Measurements from ENCODE around the gene PARVB. TPM values are rescaled to one million over a fixed set of nuclear protein-coding genes. Genes with fewer than 3 reads are reported as not detected.

The PARVB gene
- total and polyA plus RNA-seq, 9 of the 15 experiments (the other 6 are each of a cell fraction or from before 2014, with no cell fraction given): 1.1 to 59.2 (median 29.2) TPM

DNA sequence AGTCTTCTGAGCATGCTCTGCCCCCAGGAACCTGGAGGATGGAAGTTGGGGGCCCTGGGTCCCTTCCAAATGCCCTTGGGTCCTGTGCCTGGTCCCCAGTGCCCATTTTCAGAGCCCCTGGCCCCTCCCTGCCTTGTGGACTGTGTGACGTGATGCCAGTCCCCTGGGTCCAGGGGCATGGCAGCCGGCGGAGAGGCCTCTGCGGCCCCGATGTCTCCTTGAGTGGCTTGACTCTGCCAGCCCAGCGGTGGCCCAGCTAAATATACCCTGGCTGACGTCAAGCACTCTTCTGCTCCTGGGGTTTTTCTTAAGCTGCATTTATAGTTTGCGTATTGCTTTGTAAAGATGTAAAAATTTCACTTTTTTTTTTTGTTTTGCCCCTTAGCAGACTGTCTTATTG is 121.4 kb downstream of the PARVB start:
- Histone ChIP-seq H3K4me1 (replicated peaks in 1 of 2; ENCODE audit: control insufficient read depth in 2 of 2, insufficient read depth in 2 of 2, low read length in 2 of 2) (peaks cover 0 to 13% of the 10 kb centered on the region in 2 experiments; a peak in 2 of 5 replicates), H3K9me3 (replicated peaks; ENCODE audit: control insufficient read depth, insufficient read depth, low read depth, low read length) (no peaks in the 10 kb centered on the region), H2AFZ (ENCODE audit: low read depth, low read length) (no peak overlapping the region), H3K9me1 (ENCODE audit: control insufficient read depth, insufficient read depth, low read length) (peaks cover 5% of the 10 kb centered on the region), H3K9ac (ENCODE audit: insufficient read depth in 1 of 2, low read depth in 2 of 2, low read length in 2 of 2) (no peak overlapping the region), H3K79me2 (ENCODE audit: control insufficient read depth, insufficient read depth, low read length) (no peaks in the 10 kb centered on the region), H3K4me2 (ENCODE audit: insufficient read depth, low read length) (no peak overlapping the region), H3K36me3 (ENCODE audit: control insufficient read depth, insufficient read depth, low read length) (0 out of 3 replicates have a peak, but pooled peaks cover 2% of the 10 kb centered on the region), H3K27me3 (ENCODE audit: control insufficient read depth in 2 of 2, insufficient read depth in 2 of 2, low read length in 2 of 2) (no peaks in the 10 kb centered on the region), H4K20me1 (replicated peaks; ENCODE audit: control insufficient read depth, insufficient read depth, low read length) (no peaks in the 10 kb centered on the region), H3K27ac (ENCODE audit: extremely low read depth, low read depth, low read length) (no peak overlapping the region), H3K4me3 (no peak overlapping the region)
- in situ Hi-C loops (cut with MboI): no loop called here
- CTCF ChIA-PET (ENCODE audit: low intra/inter-chr PET ratio): no interaction called here
- 95% methylated on average over 3 of the region's 8 CpGs for WGBS (ENCODE audit: insufficient coverage, low coverage, missing lambda C conversion rate)
- no TSS peak for BruUV-seq (replicated peaks)
- no peak for DNase-seq (ENCODE audit: extremely low read depth in 1 of 4, low spot score in 3 of 4)
- POLR2A ChIA-PET: interaction anchor here (0.6 to 0.7 kb wide), 2 partner anchors 100 to 615 kb away, joined by 3 read pairs; no protein-coding TSS in a partner anchor
- FAIRE-seq: no peak
- intact Hi-C loops (cut with micrococcal nuclease): no loop called here
- no peak for ATAC-seq
- TF ChIP-seq, protein P1, sequence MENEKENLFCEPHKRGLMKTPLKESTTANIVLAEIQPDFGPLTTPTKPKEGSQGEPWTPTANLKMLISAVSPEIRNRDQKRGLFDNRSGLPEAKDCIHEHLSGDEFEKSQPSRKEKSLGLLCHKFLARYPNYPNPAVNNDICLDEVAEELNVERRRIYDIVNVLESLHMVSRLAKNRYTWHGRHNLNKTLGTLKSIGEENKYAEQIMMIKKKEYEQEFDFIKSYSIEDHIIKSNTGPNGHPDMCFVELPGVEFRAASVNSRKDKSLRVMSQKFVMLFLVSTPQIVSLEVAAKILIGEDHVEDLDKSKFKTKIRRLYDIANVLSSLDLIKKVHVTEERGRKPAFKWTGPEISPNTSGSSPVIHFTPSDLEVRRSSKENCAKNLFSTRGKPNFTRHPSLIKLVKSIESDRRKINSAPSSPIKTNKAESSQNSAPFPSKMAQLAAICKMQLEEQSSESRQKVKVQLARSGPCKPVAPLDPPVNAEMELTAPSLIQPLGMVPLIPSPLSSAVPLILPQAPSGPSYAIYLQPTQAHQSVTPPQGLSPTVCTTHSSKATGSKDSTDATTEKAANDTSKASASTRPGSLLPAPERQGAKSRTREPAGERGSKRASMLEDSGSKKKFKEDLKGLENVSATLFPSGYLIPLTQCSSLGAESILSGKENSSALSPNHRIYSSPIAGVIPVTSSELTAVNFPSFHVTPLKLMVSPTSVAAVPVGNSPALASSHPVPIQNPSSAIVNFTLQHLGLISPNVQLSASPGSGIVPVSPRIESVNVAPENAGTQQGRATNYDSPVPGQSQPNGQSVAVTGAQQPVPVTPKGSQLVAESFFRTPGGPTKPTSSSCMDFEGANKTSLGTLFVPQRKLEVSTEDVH (IDR thresholded peaks at IDR 0.05; ENCODE audit: low read depth, partially characterized antibody): no peak
- TF ChIP-seq POU5F1 (IDR thresholded peaks at IDR 0.05; ENCODE audit: borderline replicate concordance, low read depth, low read length, partially characterized antibody) (no peak), ZNF311 (CRISPR knock-in tag; IDR thresholded peaks at IDR 0.05) (no peak), MTA1 (IDR thresholded peaks at IDR 0.05; ENCODE audit: borderline replicate concordance) (no peak), ZNF3 (CRISPR knock-in tag; IDR thresholded peaks at IDR 0.05) (no peak), ZNF740 (CRISPR knock-in tag; IDR thresholded peaks at IDR 0.05) (no peak), ZNF740 (tag; IDR thresholded peaks at IDR 0.05) (no peak), ZNF134 (CRISPR knock-in tag; conservative IDR thresholded peaks at IDR 0.05) (no peak), RAD51 (IDR thresholded peaks at IDR 0.05; ENCODE audit: borderline replicate concordance, low read depth) (no peak), ZNF280B (CRISPR knock-in tag; IDR thresholded peaks at IDR 0.05) (no peak), MXI1 (IDR thresholded peaks at IDR 0.05; ENCODE audit: low read depth, low read length) (no peak), TSHZ1 (CRISPR knock-in tag; IDR thresholded peaks at IDR 0.05) (no peak), SIRT6 (IDR thresholded peaks at IDR 0.05; ENCODE audit: low read depth, low read length) (no peak), PCBP1 (IDR thresholded peaks at IDR 0.05; ENCODE audit: low read depth, low read length, poor library complexity, severe bottlenecking) (no peak), PHB2 (IDR thresholded peaks at IDR 0.05; ENCODE audit: low read depth) (no peak)
